HL-60 (cell line): Measurements from ENCODE around the gene TNK2.

Experiments
- DNase-seq, 2 experiments: peaks; one replicate each; pipeline ENCODE4 v3.0.0-alpha.2; 2010 to 2020; ENCODE audit warnings: low read depth in 1 of 2, low spot score in 1 of 2
- H3K27ac ChIP-seq: fragments of 250-450 bp; sonication (Bioruptor Pico); replicated peaks from 2 replicates; pipeline ENCODE4 v1.5.1; 2020; ENCODE audit warnings: mild to moderate bottlenecking, moderate library complexity
- H3K27me3 ChIP-seq: fragments of 250-450 bp; sonication (Bioruptor Pico); 2 replicates; pipeline ENCODE4 v1.5.1; 2021; ENCODE audit warnings: mild to moderate bottlenecking, moderate library complexity; ENCODE audit not compliant: insufficient read depth, poor library complexity, severe bottlenecking
- H3K4me3 ChIP-seq: replicated peaks from 2 replicates; pipeline ENCODE4 v1.5.1; 2011; ENCODE audit warnings: mild to moderate bottlenecking, control low read depth, low read length; ENCODE audit not compliant: insufficient read depth
- CTCF ChIP-seq: IDR thresholded peaks from one replicate; pipeline ENCODE4 v1.5.1; 2011; ENCODE audit warnings: low read length, control low read depth, inconsistent platforms; ENCODE audit not compliant: insufficient read depth
- GABPA ChIP-seq: IDR thresholded peaks from 2 replicates; pipeline ENCODE4 v1.6.1; 2012; ENCODE audit warnings: low read depth
- POLR2AphosphoS5 ChIP-seq: IDR thresholded peaks from 2 replicates; pipeline ENCODE4 v1.6.1; 2012; ENCODE audit warnings: low read depth
- REST ChIP-seq: IDR thresholded peaks from 2 replicates; pipeline ENCODE4 v1.6.1; 2012; ENCODE audit warnings: low read depth; ENCODE audit not compliant: insufficient replicate concordance
- SPI1 ChIP-seq: IDR thresholded peaks from 2 replicates; pipeline ENCODE4 v1.6.1; 2012; ENCODE audit warnings: low read depth, mild to moderate bottlenecking, borderline replicate concordance

TNK2 gene

GRCh38 chr3:195882002-195882441 lies 26.3 kb downstream of the TNK2 start:
- DNase-seq, result no peak
- H3K27me3 ChIP-seq, result no peaks in the 10 kb centered on the region
- TF ChIP-seq GABPA (no peak), REST (no peak), SPI1 (no peak), POLR2AphosphoS5 (no peak), CTCF (no peak)
- no peak overlapping the region for H3K27ac ChIP-seq
- no peak overlapping the region for H3K4me3 ChIP-seq

- Histone ChIP-seq H3K4me3 (no peak overlapping the region), H3K27ac (no peak overlapping the region), H3K27me3 (no peaks in the 10 kb centered on the region)
- no peak for TF ChIP-seq POLR2AphosphoS5
- TF ChIP-seq SPI1, result no peak
- no peak for TF ChIP-seq GABPA
- TF ChIP-seq CTCF, result no peak
- no peak for TF ChIP-seq REST
- no peak for DNase-seq
These were observed 26.9 kb downstream of the TNK2 start for GRCh38 chr3:195881276-195881988.

- DNase-seq, result no peak
- H3K27ac ChIP-seq, result no peak overlapping the region
- TF ChIP-seq CTCF, result no peak
- TF ChIP-seq GABPA, result no peak
- TF ChIP-seq POLR2AphosphoS5, result no peak
- TF ChIP-seq SPI1, result no peak
- TF ChIP-seq REST, result no peak
- no peak overlapping the region for H3K4me3 ChIP-seq
- no peaks in the 10 kb centered on the region for H3K27me3 ChIP-seq
These were observed 28.3 kb downstream of the TNK2 start for GRCh38 chr3:195880037-195880431.
